ENCODE data around the gene GPR156.
"Not testable (repeated sequence)": the region's sequence is repeated elsewhere in the genome, so short reads cannot be mapped to it uniquely, and the experiment has no call there.

GPR156 gene

GRCh38 chr3:120306519-120307455 lies 21.8 kb upstream of the GPR156 start:
- no peak for TF ChIP-seq CTCF (IDR thresholded peaks at IDR 0.05; ENCODE audit: borderline replicate concordance, insufficient read depth, low read depth, low read length)
- no peak overlapping the region for H3K4me3 ChIP-seq (ENCODE audit: low read depth, low read length)

- TF ChIP-seq CTCF (IDR thresholded peaks at IDR 0.05; ENCODE audit: borderline replicate concordance, insufficient read depth, low read depth, low read length) = no peak
Measured at GRCh38 chr3:120304616-120305015, 19.6 kb upstream of the GPR156 start.

GRCh38 chr3:120302361-120302760 lies 17.3 kb upstream of the GPR156 start:
- TF ChIP-seq CTCF (IDR thresholded peaks at IDR 0.05; ENCODE audit: borderline replicate concordance, insufficient read depth, low read depth, low read length) = no peak
- H3K4me3 ChIP-seq (ENCODE audit: low read depth, low read length) = no peak overlapping the region

More at GRCh38 chr3:120304616-120305015, 19.6 kb upstream of the GPR156 start:
- no peak overlapping the region for H3K4me3 ChIP-seq (ENCODE audit: low read depth, low read length)

GRCh38 chr3:120300971-120301370 lies 15.9 kb upstream of the GPR156 start:
- TF ChIP-seq CTCF (IDR thresholded peaks at IDR 0.05; ENCODE audit: borderline replicate concordance, insufficient read depth, low read depth, low read length) = no peak
- no peak overlapping the region for H3K4me3 ChIP-seq (ENCODE audit: low read depth, low read length)

GRCh38 chr3:120299403-120299802 lies 14.4 kb upstream of the GPR156 start:
- H3K4me3 ChIP-seq (ENCODE audit: low read depth, low read length) = no peak overlapping the region
- TF ChIP-seq CTCF (IDR thresholded peaks at IDR 0.05; ENCODE audit: borderline replicate concordance, insufficient read depth, low read depth, low read length) = no peak

GRCh38 chr3:120298996-120299395 lies 14.0 kb upstream of the GPR156 start:
- H3K4me3 ChIP-seq (ENCODE audit: low read depth, low read length) = no peak overlapping the region
- TF ChIP-seq CTCF (IDR thresholded peaks at IDR 0.05; ENCODE audit: borderline replicate concordance, insufficient read depth, low read depth, low read length) = no peak

GRCh38 chr3:120291552-120291951 lies 6.5 kb upstream of the GPR156 start:
- H3K4me3 ChIP-seq (ENCODE audit: low read depth, low read length) = not testable (repeated sequence)
